Measurements from ENCODE around the gene MON1B.

DNA sequence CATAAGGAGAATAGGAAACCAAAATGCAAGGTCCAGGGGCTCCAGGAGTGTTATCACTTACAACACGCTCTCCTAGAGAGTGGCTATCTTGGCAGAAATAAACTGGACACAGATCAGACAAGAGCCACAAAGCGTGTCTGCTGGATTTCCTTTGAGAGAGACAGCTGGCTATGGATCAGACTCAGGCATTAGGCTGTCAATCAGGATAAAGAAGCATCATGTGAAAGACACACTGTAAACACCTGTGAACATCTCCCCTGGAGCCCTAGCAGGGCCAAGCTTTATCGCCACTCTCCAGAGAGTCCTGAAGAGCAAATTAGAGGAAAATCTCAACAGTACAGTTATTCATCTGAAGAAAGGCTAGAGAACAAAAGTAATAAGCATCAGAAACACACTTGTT, 34.2 kb downstream of the MON1B start:
- TF ChIP-seq, protein P1, sequence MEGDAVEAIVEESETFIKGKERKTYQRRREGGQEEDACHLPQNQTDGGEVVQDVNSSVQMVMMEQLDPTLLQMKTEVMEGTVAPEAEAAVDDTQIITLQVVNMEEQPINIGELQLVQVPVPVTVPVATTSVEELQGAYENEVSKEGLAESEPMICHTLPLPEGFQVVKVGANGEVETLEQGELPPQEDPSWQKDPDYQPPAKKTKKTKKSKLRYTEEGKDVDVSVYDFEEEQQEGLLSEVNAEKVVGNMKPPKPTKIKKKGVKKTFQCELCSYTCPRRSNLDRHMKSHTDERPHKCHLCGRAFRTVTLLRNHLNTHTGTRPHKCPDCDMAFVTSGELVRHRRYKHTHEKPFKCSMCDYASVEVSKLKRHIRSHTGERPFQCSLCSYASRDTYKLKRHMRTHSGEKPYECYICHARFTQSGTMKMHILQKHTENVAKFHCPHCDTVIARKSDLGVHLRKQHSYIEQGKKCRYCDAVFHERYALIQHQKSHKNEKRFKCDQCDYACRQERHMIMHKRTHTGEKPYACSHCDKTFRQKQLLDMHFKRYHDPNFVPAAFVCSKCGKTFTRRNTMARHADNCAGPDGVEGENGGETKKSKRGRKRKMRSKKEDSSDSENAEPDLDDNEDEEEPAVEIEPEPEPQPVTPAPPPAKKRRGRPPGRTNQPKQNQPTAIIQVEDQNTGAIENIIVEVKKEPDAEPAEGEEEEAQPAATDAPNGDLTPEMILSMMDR (IDR thresholded peaks at IDR 0.05): no peak
- TF ChIP-seq POLR2A (IDR thresholded peaks at IDR 0.05): no peak
